Progenitor cell of endocrine pancreas (in vitro differentiated cells): ENCODE measurements around the gene SCN2A. TPM values are rescaled to one million over a fixed set of nuclear protein-coding genes. Genes with fewer than 3 reads are reported as not detected.
"Not testable (repeated sequence)": the region's sequence is repeated elsewhere in the genome, so short reads cannot be mapped to it uniquely, and the experiment has no call there.

Source experiments
- DNase-seq: peaks from one replicate; pipeline ENCODE4 v3.0.0; 2021; ENCODE audit warnings: low spot score; ENCODE audit not compliant: unreplicated experiment
- H3K27ac Mint-ChIP-seq: 2 replicates; pipeline ENCODE4 v1.8.0; 2021; ENCODE audit warnings: mild to moderate bottlenecking, moderate library complexity, mixed read lengths
- H3K27me3 Mint-ChIP-seq: 2 replicates; pipeline ENCODE4 v1.8.0; 2021; ENCODE audit warnings: mixed read lengths
- H3K36me3 Mint-ChIP-seq: 2 replicates; pipeline ENCODE4 v1.8.0; 2022; ENCODE audit warnings: mixed read lengths; ENCODE audit not compliant: insufficient read depth
- H3K4me1 Mint-ChIP-seq: 2 replicates; pipeline ENCODE4 v1.8.0; 2021; ENCODE audit warnings: low read depth, mixed read lengths
- H3K4me3 Mint-ChIP-seq: 2 replicates; pipeline ENCODE4 v1.8.0; 2021; ENCODE audit warnings: low read depth, mild to moderate bottlenecking, moderate library complexity, mixed read lengths
- H3K9me3 Mint-ChIP-seq: 2 replicates; pipeline ENCODE4 v1.8.0; 2021; ENCODE audit warnings: low read depth, mixed read lengths
- CTCF ChIP-seq: fragments of 200-600 bp; sonication (generic); IDR thresholded peaks from one replicate; pipeline ENCODE4 v1.5.0; 2021; ENCODE audit warnings: antibody characterized with exemption, mild to moderate bottlenecking; ENCODE audit not compliant: unreplicated experiment
- total RNA-seq: library from RNA; stranded (reverse); gene quantifications from 2 replicates; pipeline ENCODE4 v1.2.1, GENCODE V29; 2021

The SCN2A gene
- total RNA-seq, 1 donor from 2014 or later, result 0.86 TPM

GRCh38 chr2:165251366-165251765 is 12.2 kb downstream of the SCN2A start:
- Mint-ChIP-seq H3K4me3 (no peak overlapping the region), H3K36me3 (no peaks in the 10 kb centered on the region), H3K4me1 (peaks cover 2% of the 10 kb centered on the region), H3K27ac (no peak overlapping the region), H3K9me3 (no peaks in the 10 kb centered on the region), H3K27me3 (peaks cover 2% of the 10 kb centered on the region)
- DNase-seq, result no peak
- TF ChIP-seq CTCF, result no peak

- peaks cover 2% of the 10 kb centered on the region for H3K4me1 Mint-ChIP-seq
- H3K27me3 Mint-ChIP-seq, result peaks cover 2% of the 10 kb centered on the region
- H3K27ac Mint-ChIP-seq, result no peak overlapping the region
- H3K36me3 Mint-ChIP-seq, result no peaks in the 10 kb centered on the region
- H3K9me3 Mint-ChIP-seq, result no peaks in the 10 kb centered on the region
- no peak overlapping the region for H3K4me3 Mint-ChIP-seq
- DNase-seq, result no peak
- TF ChIP-seq CTCF, result no peak
Observed at GRCh38 chr2:165253178-165253577, 14.0 kb downstream of the SCN2A start.

DNA sequence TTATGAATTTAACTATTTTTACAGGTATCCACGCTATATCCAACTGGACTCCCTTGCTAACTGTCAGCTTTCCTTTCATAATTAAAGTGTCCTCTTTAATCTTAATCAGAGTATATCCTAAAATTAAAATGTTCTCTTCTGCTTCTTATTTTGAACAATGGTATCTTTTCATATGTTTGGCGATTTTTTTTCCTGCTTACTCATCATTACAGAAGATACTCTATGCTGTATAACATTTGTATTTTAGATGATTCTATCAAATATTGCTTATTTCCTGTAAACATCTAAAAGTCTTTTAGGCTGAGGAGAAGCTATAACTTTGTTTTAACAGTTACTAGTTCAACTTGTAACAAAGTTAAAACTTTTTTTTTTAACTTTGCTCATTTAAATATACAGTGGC is 17.4 kb downstream of the SCN2A start:
- Mint-ChIP-seq H3K27me3 (no peaks in the 10 kb centered on the region), H3K27ac (no peak overlapping the region), H3K4me3 (no peak overlapping the region), H3K36me3 (no peaks in the 10 kb centered on the region), H3K4me1 (peaks cover 3% of the 10 kb centered on the region), H3K9me3 (no peaks in the 10 kb centered on the region)
- no peak for TF ChIP-seq CTCF
- no peak for DNase-seq

DNA sequence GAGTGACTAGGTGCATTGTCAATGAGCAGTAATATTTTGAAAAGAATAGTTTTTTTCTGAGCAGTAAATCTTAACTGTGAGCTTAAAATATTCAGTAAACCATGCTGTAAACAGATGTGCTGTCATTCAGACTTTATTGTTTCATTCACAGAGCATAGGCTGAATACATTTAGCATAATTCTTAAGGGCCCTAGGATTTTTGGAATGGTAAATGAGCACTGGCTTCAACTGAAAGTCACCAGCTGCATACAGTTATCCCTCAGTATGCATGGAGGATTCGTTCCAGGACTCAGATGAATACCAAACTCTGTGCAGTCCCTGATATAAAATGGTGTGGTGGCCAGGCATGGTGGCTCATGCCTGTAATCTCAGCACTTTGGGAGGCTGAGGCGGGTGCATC is 21.1 kb downstream of the SCN2A start:
- not testable (repeated sequence) for H3K4me3 Mint-ChIP-seq, DNase-seq, H3K27me3 Mint-ChIP-seq, H3K36me3 Mint-ChIP-seq, H3K9me3 Mint-ChIP-seq, H3K4me1 Mint-ChIP-seq, H3K27ac Mint-ChIP-seq

DNA sequence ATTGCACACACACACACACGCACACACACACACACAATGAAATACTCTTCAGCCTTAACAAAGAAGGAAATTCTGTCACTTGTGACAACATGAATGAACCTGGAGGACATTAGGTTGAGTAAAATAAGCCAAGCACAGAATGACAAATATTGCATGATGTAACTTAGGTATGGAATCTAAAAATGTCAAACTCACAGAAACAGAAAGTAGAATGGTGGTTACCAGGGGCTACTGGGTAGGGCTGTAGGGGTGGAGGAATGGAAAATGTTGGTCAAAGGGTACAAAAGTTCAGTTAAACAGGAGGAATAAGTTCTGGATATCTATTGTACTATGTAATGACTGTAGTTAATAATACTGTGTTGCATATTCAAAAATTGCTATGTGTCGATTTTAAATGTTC is 29.5 kb downstream of the SCN2A start:
- H3K4me3 Mint-ChIP-seq, result no peak overlapping the region
- DNase-seq, result no peak
- H3K36me3 Mint-ChIP-seq, result no peaks in the 10 kb centered on the region
- H3K27me3 Mint-ChIP-seq, result no peaks in the 10 kb centered on the region
- no peaks in the 10 kb centered on the region for H3K4me1 Mint-ChIP-seq
- no peak for TF ChIP-seq CTCF
- no peak overlapping the region for H3K27ac Mint-ChIP-seq
- H3K9me3 Mint-ChIP-seq, result no peaks in the 10 kb centered on the region

DNA sequence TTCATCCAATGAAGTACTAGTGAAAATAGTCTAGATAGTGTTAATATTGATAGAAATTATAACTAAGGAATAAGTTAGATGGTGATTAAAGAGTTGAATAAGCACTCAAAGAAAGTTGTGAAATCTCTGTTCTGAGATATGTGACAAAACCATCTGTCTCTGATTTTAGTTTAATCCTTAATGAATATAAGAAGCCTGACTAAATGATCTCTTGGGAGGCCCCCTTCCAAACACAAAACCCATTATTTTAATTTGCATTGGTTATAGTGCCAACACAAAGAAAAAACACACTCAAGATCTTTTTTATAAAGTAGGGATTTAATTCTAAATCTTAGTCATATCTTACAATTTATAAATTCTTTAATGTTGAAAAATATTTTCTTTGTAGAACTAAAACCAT is 34.0 kb downstream of the SCN2A start:
- TF ChIP-seq CTCF, result no peak
- Mint-ChIP-seq H3K27ac (no peak overlapping the region), H3K36me3 (no peaks in the 10 kb centered on the region), H3K9me3 (no peaks in the 10 kb centered on the region), H3K4me3 (no peak overlapping the region), H3K27me3 (no peaks in the 10 kb centered on the region), H3K4me1 (no peaks in the 10 kb centered on the region)
- no peak for DNase-seq
